MM.1S (cell line): ENCODE measurements around the gene MRTFA.

Experiments used
- DNase-seq: peaks from one replicate; pipeline ENCODE4 v3.0.0-alpha.2; 2015
- H2AFZ ChIP-seq: fragments of 300-600 bp; sonication (generic); 2 replicates; pipeline ENCODE4 v1.6.0; 2016; ENCODE audit warnings: antibody characterized with exemption, low read length
- H3F3A ChIP-seq: fragments of 300-600 bp; sonication (generic); 2 replicates; pipeline ENCODE4 v1.6.1; 2016; ENCODE audit warnings: mild to moderate bottlenecking, antibody characterized with exemption, low read length, moderate library complexity, mixed read lengths; ENCODE audit not compliant: insufficient read depth
- H3K27ac ChIP-seq: fragments of 300-600 bp; sonication (generic); 2 replicates; pipeline ENCODE4 v1.5.1; 2016; ENCODE audit warnings: mild to moderate bottlenecking, low read length
- H3K27me3 ChIP-seq: fragments of 300-600 bp; sonication (generic); replicated peaks from 2 replicates; pipeline ENCODE4 v1.6.0; 2016; ENCODE audit warnings: low read length; ENCODE audit not compliant: insufficient read depth
- H3K36me3 ChIP-seq: fragments of 300-600 bp; sonication (generic); replicated peaks from 2 replicates; pipeline ENCODE4 v1.6.1; 2016; ENCODE audit warnings: mild to moderate bottlenecking, low read length, mixed read lengths; ENCODE audit not compliant: insufficient read depth
- H3K4me1 ChIP-seq: fragments of 300-600 bp; sonication (generic); 2 replicates; pipeline ENCODE4 v1.6.1; 2016; ENCODE audit warnings: low read length, mixed read lengths
- H3K4me2 ChIP-seq: fragments of 300-600 bp; sonication (generic); 2 replicates; pipeline ENCODE4 v1.6.0; 2016; ENCODE audit warnings: low read depth, low read length
- H3K4me3 ChIP-seq: fragments of 300-600 bp; sonication (generic); 2 replicates; pipeline ENCODE4 v1.5.1; 2016; ENCODE audit warnings: low read length, mixed read lengths
- H3K79me2 ChIP-seq: fragments of 300-600 bp; sonication (generic); 2 replicates; pipeline ENCODE4 v1.6.1; 2016; ENCODE audit warnings: mixed run types, low read length, mixed read lengths
- H3K9ac ChIP-seq: fragments of 300-600 bp; sonication (generic); 2 replicates; pipeline ENCODE4 v1.6.1; 2016; ENCODE audit warnings: low read length, mixed read lengths
- H3K9me2 ChIP-seq: fragments of 300-600 bp; sonication (generic); replicated peaks from 2 replicates; pipeline ENCODE4 v1.6.1; 2016; ENCODE audit warnings: mild to moderate bottlenecking, low read length, mixed read lengths; ENCODE audit not compliant: insufficient read depth
- H3K9me3 ChIP-seq: fragments of 300-600 bp; sonication (generic); replicated peaks from 2 replicates; pipeline ENCODE4 v1.6.1; 2016; ENCODE audit warnings: mild to moderate bottlenecking, low read length, mixed read lengths; ENCODE audit not compliant: insufficient read depth
- H4K20me1 ChIP-seq: fragments of 300-600 bp; sonication (generic); 2 replicates; pipeline ENCODE4 v1.6.1; 2016; ENCODE audit warnings: mild to moderate bottlenecking, low read length, moderate library complexity, mixed read lengths; ENCODE audit not compliant: insufficient read depth
- CTCF ChIP-seq: fragments of 300-600 bp; sonication (generic); IDR thresholded peaks from 2 replicates; pipeline ENCODE4 v1.5.1; 2016; ENCODE audit warnings: antibody characterized with exemption, low read length, mixed read lengths
- EZH2 ChIP-seq: fragments of 300-600 bp; sonication (generic); optimal IDR thresholded peaks from 2 replicates; pipeline ENCODE3; 2017; ENCODE audit warnings: low read depth, mild to moderate bottlenecking, antibody characterized with exemption, low read length, mixed read lengths
- EZH2phosphoT487 ChIP-seq: fragments of 300-600 bp; sonication (generic); IDR thresholded peaks from 2 replicates; pipeline ENCODE4 v1.6.1; 2018; ENCODE audit warnings: antibody characterized with exemption, low read length

The MRTFA gene

GRCh38 chr22:40583053-40583741 is 53.3 kb downstream of the MRTFA start:
- Histone ChIP-seq H3K79me2 (peaks cover 8% of the 10 kb centered on the region), H3K9me2 (no peaks in the 10 kb centered on the region), H4K20me1 (no peaks in the 10 kb centered on the region), H3K4me1 (no peaks in the 10 kb centered on the region), H3K9me3 (no peaks in the 10 kb centered on the region), H3F3A (no peaks in the 10 kb centered on the region), H3K27me3 (no peaks in the 10 kb centered on the region), H3K27ac (no peak overlapping the region), H3K36me3 (no peaks in the 10 kb centered on the region), H2AFZ (no peak overlapping the region), H3K9ac (no peak overlapping the region), H3K4me3 (no peak overlapping the region), H3K4me2 (no peak overlapping the region)
- DNase-seq: no peak
- no peak for TF ChIP-seq CTCF
- TF ChIP-seq EZH2: no peak
- no peak for TF ChIP-seq EZH2phosphoT487

- Histone ChIP-seq H2AFZ (no peak overlapping the region), H3K4me3 (no peak overlapping the region), H3K79me2 (peaks cover 6% of the 10 kb centered on the region), H3K36me3 (no peaks in the 10 kb centered on the region), H3K27me3 (no peaks in the 10 kb centered on the region), H3K4me2 (no peak overlapping the region), H4K20me1 (no peaks in the 10 kb centered on the region), H3K9ac (no peak overlapping the region), H3K4me1 (no peaks in the 10 kb centered on the region), H3K9me3 (no peaks in the 10 kb centered on the region), H3K9me2 (no peaks in the 10 kb centered on the region), H3F3A (no peaks in the 10 kb centered on the region), H3K27ac (no peak overlapping the region)
- TF ChIP-seq CTCF (no peak), EZH2phosphoT487 (no peak), EZH2 (no peak)
- no peak for DNase-seq
Measured at GRCh38 chr22:40582063-40582462, 54.5 kb downstream of the MRTFA start.

- Histone ChIP-seq H3K4me1 (no peaks in the 10 kb centered on the region), H3K4me3 (no peak overlapping the region), H3K27ac (no peak overlapping the region), H3K9me3 (no peaks in the 10 kb centered on the region), H3K9me2 (no peaks in the 10 kb centered on the region), H3F3A (no peaks in the 10 kb centered on the region), H3K36me3 (no peaks in the 10 kb centered on the region), H3K9ac (no peak overlapping the region), H3K4me2 (no peak overlapping the region), H2AFZ (no peak overlapping the region), H3K79me2 (peaks cover 6% of the 10 kb centered on the region; the same call in 1 of the 2 replicates), H3K27me3 (no peaks in the 10 kb centered on the region), H4K20me1 (no peaks in the 10 kb centered on the region)
- TF ChIP-seq CTCF: no peak
- no peak for TF ChIP-seq EZH2
- TF ChIP-seq EZH2phosphoT487: no peak
- no peak for DNase-seq
Measured at GRCh38 chr22:40580631-40581030, 55.9 kb downstream of the MRTFA start.
